ENCODE data around the gene MSL2. TPM values are rescaled to one million over a fixed set of nuclear protein-coding genes. Genes with fewer than 3 reads are reported as not detected.

Gene MSL2
- total and polyA plus RNA-seq, 2 of the 4 experiments (the other 2 are of a cell fraction), result 7.1 to 13.6 TPM

DNA sequence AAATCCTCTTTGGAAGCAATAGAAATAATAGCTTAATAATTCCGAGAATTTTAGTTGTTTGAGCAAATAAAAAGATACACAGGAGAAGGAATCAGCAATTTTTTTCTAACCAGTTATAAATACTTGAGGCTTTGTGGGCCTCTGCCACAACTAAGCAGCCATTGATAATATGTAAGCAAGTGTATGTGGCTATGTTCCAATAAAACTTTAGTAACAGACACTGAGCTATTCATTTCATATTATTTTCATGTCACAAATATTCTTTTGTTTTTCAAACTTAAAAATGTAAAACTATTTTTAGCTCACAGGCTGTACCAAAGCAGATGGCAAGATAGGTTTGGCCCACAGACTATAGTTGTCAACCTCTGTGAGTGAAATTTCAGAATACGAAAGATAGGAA lies 85.7 kb downstream of the MSL2 start:
- WGBS, 2 experiments (ENCODE audit: extremely low coverage in 2 of 2, insufficient read length in 1 of 2), result no CpG with 5 or more reads among the region's 2 CpGs

More for the DNA sequence above, 85.7 kb downstream of the MSL2 start:
- Histone ChIP-seq H3K27ac (ENCODE audit: insufficient read depth, low read length) (no peak overlapping the region), H3K14ac (replicated peaks; ENCODE audit: low read depth, low read length) (no peak overlapping the region), H4K20me1 (ENCODE audit: insufficient read depth, low read length) (no peaks in the 10 kb centered on the region), H3K27me3 (ENCODE audit: control insufficient read depth, insufficient read depth, low read length) (no peaks in the 10 kb centered on the region), H2AFZ (replicated peaks; ENCODE audit: low read length, poor library complexity) (no peak overlapping the region), H4K8ac (ENCODE audit: low read depth in 2 of 2, low read length in 2 of 2) (no peak overlapping the region), H4K91ac (ENCODE audit: insufficient read depth, low read depth, low read length) (no peak overlapping the region), H2BK5ac (ENCODE audit: low read depth, low read length, poor library complexity, severe bottlenecking) (no peak overlapping the region), H3K4me1 (ENCODE audit: control insufficient read depth, insufficient read depth, low read length) (no peaks in the 10 kb centered on the region), H3K4me3 (ENCODE audit: insufficient read depth, low read depth, low read length) (no peak overlapping the region), H3K36me3 (ENCODE audit: control insufficient read depth, insufficient read depth, low read length) (peaks cover 6% of the 10 kb centered on the region), H2BK20ac (ENCODE audit: low read depth, low read length) (no peak overlapping the region), H3K18ac (ENCODE audit: low read depth, low read length) (no peak overlapping the region), H3K4me2 (ENCODE audit: low read depth, low read length) (no peak overlapping the region), H3K79me1 (ENCODE audit: low read depth in 1 of 2, low read length in 2 of 2) (peaks cover 3 to 4% of the 10 kb centered on the region in 2 experiments; a peak in 3 of 4 replicates), H2BK15ac (ENCODE audit: low read depth, low read length) (no peak overlapping the region), H3K9me3 (ENCODE audit: control insufficient read depth, insufficient read depth, low read length) (peaks cover 3% of the 10 kb centered on the region; the same call in 1 of the 2 replicates), H2AK9ac (replicated peaks; ENCODE audit: low read depth, low read length, poor library complexity) (no peak overlapping the region), H3K9ac (ENCODE audit: low read depth, low read length) (no peak overlapping the region), H3K56ac (ENCODE audit: extremely low read depth, insufficient read depth, low read length) (no peak overlapping the region), H3K23ac (ENCODE audit: low read depth, low read length) (no peak overlapping the region), H2AK5ac (ENCODE audit: low read depth, low read length) (no peak overlapping the region), H4K5ac (ENCODE audit: low read depth, low read length) (no peak overlapping the region), H3K9me1 (ENCODE audit: insufficient read depth, low read length) (no peaks in the 10 kb centered on the region), H3K4ac (ENCODE audit: low read depth, low read length) (no peak overlapping the region), H2BK120ac (ENCODE audit: low read depth, low read length) (no peak overlapping the region)
- TF ChIP-seq, protein P1, sequence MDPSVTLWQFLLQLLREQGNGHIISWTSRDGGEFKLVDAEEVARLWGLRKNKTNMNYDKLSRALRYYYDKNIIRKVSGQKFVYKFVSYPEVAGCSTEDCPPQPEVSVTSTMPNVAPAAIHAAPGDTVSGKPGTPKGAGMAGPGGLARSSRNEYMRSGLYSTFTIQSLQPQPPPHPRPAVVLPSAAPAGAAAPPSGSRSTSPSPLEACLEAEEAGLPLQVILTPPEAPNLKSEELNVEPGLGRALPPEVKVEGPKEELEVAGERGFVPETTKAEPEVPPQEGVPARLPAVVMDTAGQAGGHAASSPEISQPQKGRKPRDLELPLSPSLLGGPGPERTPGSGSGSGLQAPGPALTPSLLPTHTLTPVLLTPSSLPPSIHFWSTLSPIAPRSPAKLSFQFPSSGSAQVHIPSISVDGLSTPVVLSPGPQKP (IDR thresholded peaks at IDR 0.05; ENCODE audit: borderline replicate concordance, low read depth, low read length), result no peak
- TF ChIP-seq RAD21 (IDR thresholded peaks at IDR 0.05; ENCODE audit: low read length) (no peak), MXI1 (IDR thresholded peaks at IDR 0.05; ENCODE audit: borderline replicate concordance, low read depth, low read length) (no peak), SMC3 (IDR thresholded peaks at IDR 0.05; ENCODE audit: low read depth, low read length) (no peak), BHLHE40 (IDR thresholded peaks at IDR 0.05; ENCODE audit: low read depth, low read length) (no peak), POLR2A (IDR thresholded peaks at IDR 0.05; ENCODE audit: low read depth, low read length) (no peak), MAZ (IDR thresholded peaks at IDR 0.05; ENCODE audit: borderline replicate concordance, low read depth, low read length) (no peak), RCOR1 (IDR thresholded peaks at IDR 0.05; ENCODE audit: insufficient replicate concordance, low read length) (no peak), NFE2L2 (IDR thresholded peaks at IDR 0.05; ENCODE audit: low read depth, low read length) (no peak), CHD1 (IDR thresholded peaks at IDR 0.05; ENCODE audit: low read depth, low read length) (no peak), CEBPB (IDR thresholded peaks at IDR 0.05; ENCODE audit: low read depth, low read length) (no peak), RFX5 (IDR thresholded peaks at IDR 0.05; ENCODE audit: low read depth, low read length) (no peak), MAFK (IDR thresholded peaks at IDR 0.05; ENCODE audit: low read depth, low read length) (no peak), FOS (IDR thresholded peaks at IDR 0.05; ENCODE audit: low read depth, low read length) (no peak)
- TF ChIP-seq, protein P2, sequence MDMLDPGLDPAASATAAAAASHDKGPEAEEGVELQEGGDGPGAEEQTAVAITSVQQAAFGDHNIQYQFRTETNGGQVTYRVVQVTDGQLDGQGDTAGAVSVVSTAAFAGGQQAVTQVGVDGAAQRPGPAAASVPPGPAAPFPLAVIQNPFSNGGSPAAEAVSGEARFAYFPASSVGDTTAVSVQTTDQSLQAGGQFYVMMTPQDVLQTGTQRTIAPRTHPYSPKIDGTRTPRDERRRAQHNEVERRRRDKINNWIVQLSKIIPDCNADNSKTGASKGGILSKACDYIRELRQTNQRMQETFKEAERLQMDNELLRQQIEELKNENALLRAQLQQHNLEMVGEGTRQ (IDR thresholded peaks at IDR 0.05; ENCODE audit: low read depth, low read length), result no peak
- TF ChIP-seq, protein P3, sequence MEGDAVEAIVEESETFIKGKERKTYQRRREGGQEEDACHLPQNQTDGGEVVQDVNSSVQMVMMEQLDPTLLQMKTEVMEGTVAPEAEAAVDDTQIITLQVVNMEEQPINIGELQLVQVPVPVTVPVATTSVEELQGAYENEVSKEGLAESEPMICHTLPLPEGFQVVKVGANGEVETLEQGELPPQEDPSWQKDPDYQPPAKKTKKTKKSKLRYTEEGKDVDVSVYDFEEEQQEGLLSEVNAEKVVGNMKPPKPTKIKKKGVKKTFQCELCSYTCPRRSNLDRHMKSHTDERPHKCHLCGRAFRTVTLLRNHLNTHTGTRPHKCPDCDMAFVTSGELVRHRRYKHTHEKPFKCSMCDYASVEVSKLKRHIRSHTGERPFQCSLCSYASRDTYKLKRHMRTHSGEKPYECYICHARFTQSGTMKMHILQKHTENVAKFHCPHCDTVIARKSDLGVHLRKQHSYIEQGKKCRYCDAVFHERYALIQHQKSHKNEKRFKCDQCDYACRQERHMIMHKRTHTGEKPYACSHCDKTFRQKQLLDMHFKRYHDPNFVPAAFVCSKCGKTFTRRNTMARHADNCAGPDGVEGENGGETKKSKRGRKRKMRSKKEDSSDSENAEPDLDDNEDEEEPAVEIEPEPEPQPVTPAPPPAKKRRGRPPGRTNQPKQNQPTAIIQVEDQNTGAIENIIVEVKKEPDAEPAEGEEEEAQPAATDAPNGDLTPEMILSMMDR (conservative IDR thresholded peaks at IDR 0.05; ENCODE audit: low read depth, low read length), result no peak
- CTCF ChIA-PET, result interaction anchor here (0.7 kb wide), 1 partner anchor 233 kb away, joined by 4 read pairs; no protein-coding TSS in a partner anchor
- no peak for DNase-seq
- ATAC-seq (ENCODE audit: low read depth), result no peak
- intact Hi-C loops (cut with micrococcal nuclease), result no loop called here
- in situ Hi-C loops (cut with MboI; ENCODE audit: low sequenced_read_pairs), result no loop called here
- dilution Hi-C loops (cut with HindIII; ENCODE audit: low sequenced_read_pairs, unreplicated experiment), result no loop called here
- POLR2A ChIA-PET (ENCODE audit: unreplicated experiment), result no interaction called here
- no TSS peak for BruUV-seq (replicated peaks)

Measured in IMR-90 (cell line).